HEK293 (cell line): ENCODE data around the gene SLC39A1.

Experiments
- BCL6B ChIP-seq: fragments of 450-650 bp; formaldehyde crosslinking; IDR thresholded peaks from 2 replicates; pipeline ENCODE4 v1.5.1; 2017; ENCODE audit warnings: missing biosample characterization, missing genetic modification characterization
- PRDM1 ChIP-seq: fragments of 450-650 bp; formaldehyde crosslinking; IDR thresholded peaks from 2 replicates; pipeline ENCODE4; 2016; ENCODE audit warnings: missing biosample characterization, missing genetic modification characterization
- PRDM2 ChIP-seq: fragments of 450-650 bp; formaldehyde crosslinking; IDR thresholded peaks from 2 replicates; pipeline ENCODE4 v1.5.1; 2016; ENCODE audit warnings: missing biosample characterization, missing genetic modification characterization, borderline replicate concordance
- SCRT1 ChIP-seq: fragments of 450-650 bp; formaldehyde crosslinking; IDR thresholded peaks from 2 replicates; pipeline ENCODE4 v1.5.1; 2016; ENCODE audit warnings: missing biosample characterization, missing genetic modification characterization, borderline replicate concordance
- SCRT2 ChIP-seq: fragments of 450-650 bp; formaldehyde crosslinking; IDR thresholded peaks from 2 replicates; pipeline ENCODE4 v1.5.1; 2016; ENCODE audit warnings: missing biosample characterization, missing genetic modification characterization
- TSHZ1 ChIP-seq: fragments of 450-650 bp; formaldehyde crosslinking; IDR thresholded peaks from 2 replicates; pipeline ENCODE4 v1.5.1; 2016; ENCODE audit warnings: missing biosample characterization, missing genetic modification characterization, borderline replicate concordance
- ZFP69B ChIP-seq: fragments of 450-650 bp; formaldehyde crosslinking; IDR thresholded peaks from 2 replicates; pipeline ENCODE4 v1.5.1; 2016; ENCODE audit warnings: missing biosample characterization, missing genetic modification characterization
- ZNF121 ChIP-seq: fragments of 450-650 bp; formaldehyde crosslinking; IDR thresholded peaks from 2 replicates; pipeline ENCODE4 v1.5.1; 2016; ENCODE audit warnings: missing biosample characterization, missing genetic modification characterization
- ZNF148 ChIP-seq: fragments of 450-650 bp; formaldehyde crosslinking; IDR thresholded peaks from 2 replicates; pipeline ENCODE4 v1.5.0; 2017; ENCODE audit warnings: missing biosample characterization, missing genetic modification characterization, borderline replicate concordance
- ZNF18 ChIP-seq: fragments of 450-650 bp; formaldehyde crosslinking; IDR thresholded peaks from 2 replicates; pipeline ENCODE4 v1.5.1; 2016; ENCODE audit warnings: missing biosample characterization, missing genetic modification characterization
- ZNF248 ChIP-seq: fragments of 450-650 bp; formaldehyde crosslinking; IDR thresholded peaks from 2 replicates; pipeline ENCODE4 v1.5.1; 2017; ENCODE audit warnings: missing biosample characterization, missing genetic modification characterization
- ZNF292 ChIP-seq: fragments of 450-650 bp; formaldehyde crosslinking; IDR thresholded peaks from 2 replicates; pipeline ENCODE4 v1.5.1; 2016; ENCODE audit warnings: low read depth, missing biosample characterization, missing genetic modification characterization, borderline replicate concordance
- ZNF391 ChIP-seq: fragments of 450-650 bp; formaldehyde crosslinking; IDR thresholded peaks from 2 replicates; pipeline ENCODE4 v1.5.1; 2016; ENCODE audit warnings: low read depth, missing biosample characterization, missing genetic modification characterization, borderline replicate concordance
- ZNF423 ChIP-seq: fragments of 450-650 bp; formaldehyde crosslinking; IDR thresholded peaks from 2 replicates; pipeline ENCODE4 v1.5.1; 2016; ENCODE audit warnings: missing biosample characterization, missing genetic modification characterization
- ZNF510 ChIP-seq: fragments of 450-650 bp; formaldehyde crosslinking; IDR thresholded peaks from 2 replicates; pipeline ENCODE4 v1.5.1; 2018; ENCODE audit warnings: mild to moderate bottlenecking, missing genetic modification characterization, missing biosample characterization; ENCODE audit not compliant: insufficient replicate concordance
- ZNF513 ChIP-seq: fragments of 450-650 bp; IDR thresholded peaks from 2 replicates; pipeline ENCODE4 v1.5.1; 2018; ENCODE audit warnings: missing biosample characterization, missing genetic modification characterization
- ZNF530 ChIP-seq: fragments of 450-650 bp; formaldehyde crosslinking; IDR thresholded peaks from 2 replicates; pipeline ENCODE4 v1.5.1; 2016; ENCODE audit warnings: low read depth, missing biosample characterization, missing genetic modification characterization
- ZNF677 ChIP-seq: fragments of 450-650 bp; IDR thresholded peaks from 2 replicates; pipeline ENCODE4 v1.5.0; 2018; ENCODE audit warnings: missing biosample characterization, mild to moderate bottlenecking, missing genetic modification characterization, moderate library complexity
- ZNF837 ChIP-seq: fragments of 450-650 bp; formaldehyde crosslinking; IDR thresholded peaks from 2 replicates; pipeline ENCODE4 v1.5.1; 2016; ENCODE audit warnings: missing biosample characterization, missing genetic modification characterization
- ZSCAN23 ChIP-seq: fragments of 450-650 bp; formaldehyde crosslinking; IDR thresholded peaks from 2 replicates; pipeline ENCODE4 v1.5.1; 2016; ENCODE audit warnings: missing biosample characterization, missing genetic modification characterization

SLC39A1 gene

GRCh38 chr1:153977250-153978240 lies 14.2 kb upstream of the SLC39A1 start, which contains the start of gene JTB (continued):
- TF ChIP-seq TSHZ1 (tag by site-specific recombination): no peak
- TF ChIP-seq ZNF510 (tag by site-specific recombination): no peak
- no peak for TF ChIP-seq ZSCAN23 (tag by site-specific recombination)
- no peak for TF ChIP-seq ZNF248 (tag by site-specific recombination)
- TF ChIP-seq ZNF148 (tag by site-specific recombination): no peak
- TF ChIP-seq ZNF677 (tag by site-specific recombination): no peak
- TF ChIP-seq ZNF391 (tag by site-specific recombination): no peak
- TF ChIP-seq SCRT2 (tag by site-specific recombination): peak; percentile 92
- peak; percentile 93; the same call in 1 of the 2 replicates for TF ChIP-seq PRDM1 (tag by site-specific recombination)
- TF ChIP-seq ZNF423: no peak
- no peak for TF ChIP-seq ZNF513 (tag by site-specific recombination)
- TF ChIP-seq PRDM2: no peak; the same call in 1 of the 2 replicates
- no peak for TF ChIP-seq ZNF292
- TF ChIP-seq ZNF837 (tag by site-specific recombination): no peak
- TF ChIP-seq ZNF530: no peak
- peak; percentile 91; the same call in 1 of the 2 replicates for TF ChIP-seq SCRT1 (tag by site-specific recombination)
- TF ChIP-seq ZFP69B (tag by site-specific recombination): 0 out of 2 replicates have a peak, but pooled peaks have one; percentile 12
- TF ChIP-seq ZNF121 (tag by site-specific recombination): no peak
- TF ChIP-seq BCL6B (tag by site-specific recombination): no peak
- no peak for TF ChIP-seq ZNF18 (tag by site-specific recombination)
